ENCODE results near the gene KSR1.

- TF ChIP-seq POLR2A (IDR thresholded peaks at IDR 0.05; ENCODE audit: low read depth, low read length) (no peak), CTCF (conservative IDR thresholded peaks at IDR 0.05; ENCODE audit: low read depth, low read length) (no peak), MAFK (IDR thresholded peaks at IDR 0.05; ENCODE audit: low read depth, low read length) (no peak), RCOR1 (IDR thresholded peaks at IDR 0.05; ENCODE audit: insufficient replicate concordance, low read length) (no peak), RFX5 (IDR thresholded peaks at IDR 0.05; ENCODE audit: low read depth, low read length) (no peak), RAD21 (IDR thresholded peaks at IDR 0.05; ENCODE audit: low read length) (no peak), FOS (IDR thresholded peaks at IDR 0.05; ENCODE audit: low read depth, low read length) (no peak), MAZ (IDR thresholded peaks at IDR 0.05; ENCODE audit: borderline replicate concordance, low read depth, low read length) (no peak), CEBPB (IDR thresholded peaks at IDR 0.05; ENCODE audit: low read depth, low read length) (no peak), USF2 (IDR thresholded peaks at IDR 0.05; ENCODE audit: low read depth, low read length) (no peak), CHD1 (IDR thresholded peaks at IDR 0.05; ENCODE audit: low read depth, low read length) (no peak), MXI1 (IDR thresholded peaks at IDR 0.05; ENCODE audit: borderline replicate concordance, low read depth, low read length) (no peak), ELK1 (IDR thresholded peaks at IDR 0.05; ENCODE audit: borderline replicate concordance, low read depth, low read length) (no peak), SMC3 (IDR thresholded peaks at IDR 0.05; ENCODE audit: low read depth, low read length) (no peak)
Measured at GRCh38 chr17:27525316-27525715, 69.1 kb downstream of the KSR1 start.
